PC-3 (cell line): Measurements from ENCODE around the gene MIDN. TPM values are rescaled to one million over a fixed set of nuclear protein-coding genes. Genes with fewer than 3 reads are reported as not detected.

Source experiments
- ATAC-seq: fragments of 200-7000 bp; cut with Tn5 transposase; 2 replicates; pipeline ENCODE4 v1.9.1; 2020; ENCODE audit warnings: mild to moderate bottlenecking, moderate library complexity
- BruUV-seq: library from RNA; stranded (reverse); fragments of 400-500 nt; replicated peaks from 2 replicates; lab custom pipeline; 2021; lab: Mats Ljungman, UMichigan
- CTCF ChIA-PET: fragments of 300-600 bp; sonication (Branson Sonifier 250); formaldehyde crosslinking; loops from one replicate; lab custom pipeline; 2022; ENCODE audit warnings: antibody characterized with exemption; lab: Charles Lee
- POLR2A ChIA-PET: fragments of 300-600 bp; sonication (Branson Sonifier 250); formaldehyde crosslinking; loops from one replicate; lab custom pipeline; 2022; ENCODE audit warnings: antibody characterized with exemption; ENCODE audit not compliant: unreplicated experiment; lab: Charles Lee
- DNase-seq: peaks from one replicate; pipeline ENCODE4 v3.0.0-alpha.2; 2015
- H2AFZ ChIP-seq: fragments of 300-600 bp; sonication (generic); 2 replicates; pipeline ENCODE4 v1.6.0; 2016; ENCODE audit warnings: antibody characterized with exemption, low read length
- H3F3A ChIP-seq: fragments of 300-600 bp; sonication (generic); one replicate; pipeline ENCODE4 v1.6.0; 2017; ENCODE audit warnings: antibody characterized with exemption, low read length, control low read depth, mild to moderate bottlenecking; ENCODE audit not compliant: unreplicated experiment
- H3K27ac ChIP-seq: fragments of 300-600 bp; sonication (generic); 2 replicates; pipeline ENCODE4 v1.5.1; 2016; ENCODE audit warnings: mild to moderate bottlenecking, low read length
- H3K27me3 ChIP-seq: fragments of 300-600 bp; sonication (generic); 2 replicates; pipeline ENCODE4 v1.6.1; 2016; ENCODE audit warnings: low read length, mixed read lengths
- H3K36me3 ChIP-seq: fragments of 300-600 bp; sonication (generic); 2 replicates; pipeline ENCODE4 v1.6.1; 2016; ENCODE audit warnings: low read depth, mixed run types, low read length, mixed read lengths
- H3K4me1 ChIP-seq: fragments of 300-600 bp; sonication (generic); 2 replicates; pipeline ENCODE4 v1.5.1; 2016; ENCODE audit warnings: low read length; ENCODE audit not compliant: insufficient read depth
- H3K4me2 ChIP-seq: fragments of 300-600 bp; sonication (generic); 2 replicates; pipeline ENCODE4 v1.6.0; 2016; ENCODE audit warnings: low read length
- H3K4me3 ChIP-seq: fragments of 300-600 bp; sonication (generic); 2 replicates; pipeline ENCODE4 v1.5.1; 2016; ENCODE audit warnings: mild to moderate bottlenecking, low read length, mixed read lengths
- H3K79me2 ChIP-seq: fragments of 300-600 bp; sonication (generic); 2 replicates; pipeline ENCODE4 v1.6.1; 2017; ENCODE audit warnings: low read length, mixed read lengths
- H3K9ac ChIP-seq: fragments of 300-600 bp; sonication (generic); 2 replicates; pipeline ENCODE4 v1.6.0; 2016; ENCODE audit warnings: mild to moderate bottlenecking, low read length
- H3K9me2 ChIP-seq: fragments of 300-600 bp; sonication (generic); replicated peaks from 2 replicates; pipeline ENCODE4 v1.6.1; 2016; ENCODE audit warnings: mixed run types, low read length, mixed read lengths
- H3K9me3 ChIP-seq: fragments of 300-600 bp; sonication (generic); 2 replicates; pipeline ENCODE4 v1.6.1; 2016; ENCODE audit warnings: low read length, mixed read lengths
- H4K20me1 ChIP-seq: fragments of 300-600 bp; sonication (generic); 2 replicates; pipeline ENCODE4 v1.6.1; 2016; ENCODE audit warnings: low read length, mixed read lengths
- EZH2 ChIP-seq: fragments of 300-600 bp; sonication (generic); IDR thresholded peaks from one replicate; pipeline ENCODE4 v1.6.1; 2017; ENCODE audit warnings: antibody characterized with exemption, mild to moderate bottlenecking, low read length; ENCODE audit not compliant: unreplicated experiment
- EZH2phosphoT487 ChIP-seq: fragments of 300-600 bp; sonication (generic); IDR thresholded peaks from 2 replicates; pipeline ENCODE4 v1.6.1; 2018; ENCODE audit warnings: mild to moderate bottlenecking, antibody characterized with exemption, low read length, borderline replicate concordance
- intact Hi-C: fragments of 100-400 bp; cut with micrococcal nuclease; formaldehyde crosslinking; loops from 2 replicates; pipeline ENCODE4 v1.9.0; 2023
- total RNA-seq: library from RNA; depleted of rRNA; stranded (reverse); fragments of >200 nt; gene quantifications from 2 replicates; pipeline ENCODE4 v1.2.3, GENCODE V29; 2014
- TF ChIP-seq, protein P1 (sequence below): fragments of 300-600 bp; sonication (generic); conservative IDR thresholded peaks from 2 replicates; pipeline ENCODE4 v1.5.1; 2017; ENCODE audit warnings: antibody characterized with exemption, low read depth, mild to moderate bottlenecking, low read length

Gene MIDN
- total RNA-seq, 1 experiment from 2014 or later: 17.3 TPM

- no peaks in the 10 kb centered on the region for H3K36me3 ChIP-seq
- H2AFZ ChIP-seq: no peak overlapping the region
- ChIA-PET POLR2A (interaction anchor here (0.6 kb wide), 2 partner anchors 48 to 552 kb away, joined by 17 to 19 read pairs; no protein-coding TSS in a partner anchor), CTCF (no interaction called here)
- no peak overlapping the region for H3K4me3 ChIP-seq
- no TSS peak for BruUV-seq
- no peaks in the 10 kb centered on the region for H4K20me1 ChIP-seq
- no peaks in the 10 kb centered on the region for H3F3A ChIP-seq
- no peak overlapping the region for H3K27ac ChIP-seq
- H3K9ac ChIP-seq: no peak overlapping the region
- no peaks in the 10 kb centered on the region for H3K9me2 ChIP-seq
- DNase-seq (no peak), ATAC-seq (no peak)
- no peak overlapping the region for H3K4me2 ChIP-seq
- H3K4me1 ChIP-seq: peaks cover 11% of the 10 kb centered on the region
- intact Hi-C loops: no loop called here
- no peaks in the 10 kb centered on the region for H3K79me2 ChIP-seq
- no peaks in the 10 kb centered on the region for H3K27me3 ChIP-seq
- TF ChIP-seq, protein P1, sequence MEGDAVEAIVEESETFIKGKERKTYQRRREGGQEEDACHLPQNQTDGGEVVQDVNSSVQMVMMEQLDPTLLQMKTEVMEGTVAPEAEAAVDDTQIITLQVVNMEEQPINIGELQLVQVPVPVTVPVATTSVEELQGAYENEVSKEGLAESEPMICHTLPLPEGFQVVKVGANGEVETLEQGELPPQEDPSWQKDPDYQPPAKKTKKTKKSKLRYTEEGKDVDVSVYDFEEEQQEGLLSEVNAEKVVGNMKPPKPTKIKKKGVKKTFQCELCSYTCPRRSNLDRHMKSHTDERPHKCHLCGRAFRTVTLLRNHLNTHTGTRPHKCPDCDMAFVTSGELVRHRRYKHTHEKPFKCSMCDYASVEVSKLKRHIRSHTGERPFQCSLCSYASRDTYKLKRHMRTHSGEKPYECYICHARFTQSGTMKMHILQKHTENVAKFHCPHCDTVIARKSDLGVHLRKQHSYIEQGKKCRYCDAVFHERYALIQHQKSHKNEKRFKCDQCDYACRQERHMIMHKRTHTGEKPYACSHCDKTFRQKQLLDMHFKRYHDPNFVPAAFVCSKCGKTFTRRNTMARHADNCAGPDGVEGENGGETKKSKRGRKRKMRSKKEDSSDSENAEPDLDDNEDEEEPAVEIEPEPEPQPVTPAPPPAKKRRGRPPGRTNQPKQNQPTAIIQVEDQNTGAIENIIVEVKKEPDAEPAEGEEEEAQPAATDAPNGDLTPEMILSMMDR: no peak
- no peak for TF ChIP-seq EZH2phosphoT487
- TF ChIP-seq EZH2: no peak
- no peaks in the 10 kb centered on the region for H3K9me3 ChIP-seq
Observed at GRCh38 chr19:1228161-1228957, 20.0 kb upstream of the MIDN start.

GRCh38 chr19:1229056-1229923 is 19.1 kb upstream of the MIDN start:
- Histone ChIP-seq H3K9me3 (no peaks in the 10 kb centered on the region), H3K4me2 (no peak overlapping the region), H4K20me1 (no peaks in the 10 kb centered on the region), H2AFZ (no peak overlapping the region), H3K79me2 (no peaks in the 10 kb centered on the region), H3F3A (no peaks in the 10 kb centered on the region), H3K36me3 (no peaks in the 10 kb centered on the region), H3K4me1 (peaks cover 11% of the 10 kb centered on the region), H3K27me3 (no peaks in the 10 kb centered on the region), H3K4me3 (no peak overlapping the region), H3K27ac (no peak overlapping the region), H3K9me2 (no peaks in the 10 kb centered on the region), H3K9ac (no peak overlapping the region)
- intact Hi-C loops: no loop called here
- no TSS peak for BruUV-seq
- POLR2A ChIA-PET: no interaction called here
- TF ChIP-seq, protein P1: no peak
- TF ChIP-seq EZH2: no peak
- TF ChIP-seq EZH2phosphoT487: no peak
- ATAC-seq: no peak
- DNase-seq: no peak
- CTCF ChIA-PET: no interaction called here
